IPS-18c (cell line): Measurements from ENCODE around the gene GRID1.

ENCODE experiments used
- H3K4me3 ChIP-seq: 2 replicates; pipeline ENCODE4 v1.7.0; 2013; ENCODE audit warnings: low read depth, mild to moderate bottlenecking, low read length, moderate library complexity; ENCODE audit not compliant: insufficient read depth
- H3K9me3 ChIP-seq: one replicate; pipeline ENCODE4 v1.6.1; 2013; ENCODE audit warnings: mild to moderate bottlenecking, low read length, moderate library complexity; ENCODE audit not compliant: control insufficient read depth, insufficient read depth

Gene GRID1

DNA sequence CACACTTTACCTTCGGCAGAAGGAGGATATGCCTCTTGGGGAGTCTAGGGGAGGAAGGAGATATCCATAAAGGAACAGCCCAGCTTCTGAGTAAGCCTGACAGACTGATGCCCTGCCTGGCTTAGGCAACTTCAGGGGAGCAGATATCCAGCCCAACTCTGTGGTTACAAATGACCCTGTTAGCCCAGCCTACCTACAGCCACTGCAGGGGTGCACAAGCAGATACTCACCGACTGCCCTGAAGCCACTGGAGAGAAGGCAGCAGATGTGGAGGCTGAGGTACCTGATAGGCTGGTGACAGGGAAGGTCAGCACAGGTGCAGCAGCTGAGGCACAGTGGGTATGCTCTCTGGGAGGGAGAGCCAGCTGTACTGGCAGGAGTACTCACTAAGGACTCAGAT, 770.2 kb downstream of the GRID1 start:
- H3K4me3 ChIP-seq: no peak overlapping the region
- H3K9me3 ChIP-seq: no peaks in the 10 kb centered on the region

DNA sequence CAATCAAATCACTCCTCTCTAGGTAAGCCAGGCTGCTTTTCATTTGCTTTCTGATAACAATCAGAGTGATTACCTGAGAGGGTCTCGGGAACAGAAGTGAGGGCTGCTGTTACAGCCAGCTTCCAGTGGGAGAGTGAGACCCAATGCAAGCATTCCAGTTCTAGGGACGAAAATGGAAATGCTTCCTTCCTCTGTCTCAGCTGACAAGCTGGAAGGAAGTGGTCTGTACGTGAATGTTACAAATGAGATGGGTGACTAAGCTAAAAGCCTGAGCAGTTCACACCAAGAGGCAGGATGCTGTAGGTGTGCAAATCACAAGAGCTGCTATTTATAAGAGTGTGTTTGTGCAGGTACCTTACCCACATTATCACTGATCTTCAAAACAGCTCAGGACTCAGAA, 772.4 kb downstream of the GRID1 start:
- no peak overlapping the region for H3K4me3 ChIP-seq
- no peaks in the 10 kb centered on the region for H3K9me3 ChIP-seq

DNA sequence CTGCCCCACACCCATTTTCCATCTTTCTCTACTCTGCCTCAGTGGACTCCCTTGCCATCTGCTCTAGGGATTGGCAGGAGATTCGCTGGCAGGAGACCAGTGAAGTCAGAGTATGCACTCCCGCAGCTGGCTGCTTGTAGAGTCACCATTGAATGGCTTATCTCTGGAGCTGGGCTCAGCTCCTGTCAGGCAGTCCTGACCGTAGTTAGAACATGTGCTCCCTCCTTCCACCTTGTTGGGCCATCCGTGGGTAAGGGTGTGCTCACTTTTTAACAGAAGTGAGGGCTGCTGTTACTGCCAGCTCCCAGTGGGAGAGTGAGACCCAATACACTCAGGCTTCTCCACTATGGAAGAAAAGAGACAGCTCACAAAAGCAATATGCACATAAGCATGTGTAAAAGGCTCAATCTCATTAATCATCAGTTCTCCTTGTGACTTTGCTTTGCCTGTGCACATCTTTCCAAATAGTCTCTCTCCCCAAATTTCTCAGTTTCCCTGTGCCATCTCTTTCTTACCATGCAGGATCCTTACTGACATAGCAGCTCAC, 773.3 kb downstream of the GRID1 start:
- Histone ChIP-seq H3K9me3 (no peaks in the 10 kb centered on the region), H3K4me3 (no peak overlapping the region)

DNA sequence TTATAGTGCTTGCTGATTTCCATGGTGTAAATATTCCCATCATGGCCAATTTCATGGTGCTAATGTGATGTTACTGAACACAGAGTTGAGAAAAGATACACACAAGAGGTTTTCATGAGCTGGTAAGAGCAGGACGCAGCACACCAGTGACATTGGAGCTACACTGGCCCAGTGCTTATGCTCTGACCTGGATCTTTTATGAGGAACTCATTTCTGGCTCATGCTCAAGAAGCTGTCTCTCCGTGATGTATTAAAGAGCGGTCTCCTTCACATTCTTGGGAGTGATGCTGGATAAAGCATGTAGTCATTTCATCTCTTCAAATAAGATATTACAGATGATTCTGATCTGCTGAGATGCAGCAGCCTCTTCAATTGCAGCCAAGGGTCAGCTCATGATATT, 785.2 kb downstream of the GRID1 start:
- H3K4me3 ChIP-seq: no peak overlapping the region
- H3K9me3 ChIP-seq: no peaks in the 10 kb centered on the region

DNA sequence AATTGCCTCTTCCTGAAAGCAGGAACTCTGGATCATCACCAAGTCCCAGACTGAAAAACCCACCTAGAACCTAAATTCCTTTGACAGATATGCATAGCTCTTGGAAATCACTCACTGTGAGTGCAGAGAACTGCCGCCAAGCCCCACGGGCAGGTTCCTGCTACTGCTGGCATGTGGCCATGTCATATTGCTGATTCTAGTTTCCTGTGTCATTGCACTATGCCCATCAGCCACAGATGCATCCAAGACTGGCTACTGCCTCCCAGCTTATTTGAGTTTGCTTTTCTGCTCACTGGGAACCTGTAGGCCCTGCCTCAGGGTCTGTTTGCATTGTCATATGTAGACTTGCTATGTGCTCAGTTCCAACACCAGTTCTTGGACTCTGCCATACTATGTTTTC, 786.0 kb downstream of the GRID1 start:
- Histone ChIP-seq H3K4me3 (no peak overlapping the region), H3K9me3 (no peaks in the 10 kb centered on the region)

DNA sequence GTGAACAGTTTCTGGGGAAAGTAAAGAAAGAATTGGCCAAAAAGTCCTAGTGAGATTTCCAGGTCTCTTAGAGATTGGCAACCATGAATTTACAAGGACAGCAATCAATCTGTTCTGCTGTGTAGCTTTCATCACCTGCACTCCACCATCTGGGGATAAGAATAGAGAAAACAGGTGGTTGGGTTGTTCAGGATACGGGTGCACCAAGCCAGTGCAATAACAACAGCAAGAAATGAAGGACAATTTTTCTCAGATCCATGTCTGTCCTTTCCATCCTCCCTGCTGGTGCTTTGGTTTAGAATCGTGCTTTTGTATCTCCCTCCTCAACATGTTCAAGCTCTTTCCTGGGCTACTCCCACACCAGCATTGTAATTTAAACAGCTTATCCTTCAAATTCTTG, 787.7 kb downstream of the GRID1 start:
- H3K9me3 ChIP-seq: no peaks in the 10 kb centered on the region
- no peak overlapping the region for H3K4me3 ChIP-seq

DNA sequence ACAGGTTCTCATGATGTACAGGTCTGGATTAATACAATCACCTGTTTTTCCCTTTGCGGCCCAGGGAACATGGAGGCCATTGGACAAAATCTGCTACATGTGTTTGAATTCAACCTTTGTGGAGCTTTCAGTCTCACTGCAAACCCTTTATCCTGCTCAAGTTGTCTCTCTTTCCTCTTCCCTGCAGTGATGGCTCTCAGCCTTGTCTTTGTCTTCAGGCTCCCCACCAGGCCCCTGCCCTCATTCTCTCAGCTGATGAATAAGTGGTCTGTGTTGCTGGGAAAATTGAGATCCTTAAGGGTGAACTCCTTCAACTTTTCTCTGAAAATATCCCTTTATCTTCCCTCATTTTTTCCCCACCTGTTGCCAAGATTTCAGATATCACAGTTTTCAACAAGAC, 791.2 kb downstream of the GRID1 start:
- Histone ChIP-seq H3K4me3 (no peak overlapping the region), H3K9me3 (no peaks in the 10 kb centered on the region)

DNA sequence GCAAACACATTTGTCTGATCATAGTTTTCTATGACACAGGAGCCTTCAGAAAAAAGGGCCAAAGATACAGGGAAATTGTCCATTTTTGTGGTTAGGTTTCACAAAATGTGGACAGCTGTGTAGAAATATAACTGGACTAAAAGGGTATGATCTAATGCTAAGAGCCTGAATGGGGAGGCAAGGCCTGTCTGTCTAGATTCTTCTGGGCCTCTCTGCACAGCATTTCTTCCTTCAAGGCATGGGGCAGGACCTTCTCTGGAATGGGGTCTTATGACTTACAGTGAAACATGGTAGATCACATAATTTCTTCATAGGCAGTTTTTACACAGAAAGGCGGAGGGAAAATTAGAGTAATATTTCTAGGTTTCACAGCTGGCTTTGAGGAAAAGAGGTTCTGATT, 795.7 kb downstream of the GRID1 start:
- Histone ChIP-seq H3K9me3 (no peaks in the 10 kb centered on the region), H3K4me3 (no peak overlapping the region)

DNA sequence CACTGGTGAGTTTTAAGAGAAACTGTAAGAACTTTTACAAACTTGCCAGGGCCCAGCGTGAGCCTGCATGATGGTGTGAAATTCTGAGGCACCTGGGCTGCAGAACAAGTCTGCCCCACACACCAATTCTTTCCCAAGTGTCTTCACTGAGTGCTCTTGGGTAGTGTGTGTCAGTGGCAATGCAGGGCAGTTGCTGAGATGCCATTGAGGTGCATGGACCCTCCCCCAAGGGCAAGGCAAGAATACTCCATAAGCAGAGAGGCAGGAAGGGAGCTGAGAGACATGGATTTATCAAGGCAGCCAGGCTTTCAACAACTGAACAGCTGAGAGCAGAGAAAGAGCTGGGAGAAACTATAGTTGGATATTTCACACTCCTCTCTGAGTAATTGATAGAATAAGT, 801.2 kb downstream of the GRID1 start:
- H3K4me3 ChIP-seq: no peak overlapping the region
- H3K9me3 ChIP-seq: no peaks in the 10 kb centered on the region

DNA sequence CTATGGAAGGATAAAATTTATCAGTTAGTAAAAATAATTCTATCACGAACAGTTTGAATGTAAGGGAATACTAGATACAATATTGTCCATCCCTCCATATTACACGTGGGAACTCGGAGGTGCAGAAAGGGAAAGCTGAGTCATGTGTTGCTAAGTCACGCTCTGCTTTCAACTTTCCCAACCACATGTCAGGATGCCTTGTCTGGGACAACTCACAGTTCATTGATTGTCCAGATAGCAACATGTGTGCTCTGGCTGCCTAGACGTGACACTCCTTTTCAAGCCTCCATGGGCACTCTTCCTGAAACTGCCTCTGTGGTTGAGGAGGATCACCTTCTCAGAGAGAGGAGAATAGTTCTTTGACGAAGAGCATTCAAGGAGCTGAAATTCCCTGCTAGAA, 808.1 kb downstream of the GRID1 start:
- H3K9me3 ChIP-seq: no peaks in the 10 kb centered on the region
- H3K4me3 ChIP-seq: no peak overlapping the region

DNA sequence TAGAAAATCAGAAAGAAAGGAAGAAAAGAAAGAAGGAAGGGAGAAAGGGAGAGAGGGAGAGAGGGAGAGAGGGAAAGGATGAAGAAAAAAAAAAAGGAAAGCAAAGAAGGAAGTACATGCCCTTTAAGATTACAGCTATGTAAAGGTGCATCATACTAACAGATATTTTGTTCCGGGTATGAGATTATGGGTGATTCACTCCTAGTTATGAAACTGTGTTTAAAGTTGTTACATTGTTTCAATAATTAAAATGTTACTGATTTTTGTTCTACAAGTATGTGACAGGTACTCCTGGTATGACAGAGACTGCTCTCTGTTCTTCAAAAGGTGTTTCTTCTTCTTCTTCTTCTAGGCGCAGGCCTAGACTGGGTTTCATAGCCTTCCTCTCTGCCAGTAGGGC, 808.9 kb downstream of the GRID1 start:
- no peak overlapping the region for H3K4me3 ChIP-seq

DNA sequence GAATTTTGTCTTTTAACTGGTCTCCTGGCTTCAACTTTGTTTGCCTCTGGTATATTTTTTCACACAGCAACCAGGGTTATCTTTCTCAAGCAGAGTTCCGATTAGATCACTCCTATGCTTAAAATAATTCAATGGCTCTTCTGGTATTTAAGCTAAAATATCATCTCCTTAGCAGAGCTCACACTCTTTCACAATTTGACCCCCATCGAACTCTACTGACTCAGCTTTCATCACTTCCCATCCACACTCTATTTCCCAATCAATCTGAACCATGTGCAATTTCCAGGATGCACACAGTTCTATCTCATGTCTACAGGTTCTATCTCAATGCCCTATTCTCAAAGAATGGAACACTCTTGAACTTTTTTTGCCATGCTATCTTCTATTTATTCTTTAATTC, 809.5 kb downstream of the GRID1 start:
- no peaks in the 10 kb centered on the region for H3K9me3 ChIP-seq
- H3K4me3 ChIP-seq: no peak overlapping the region

More for the DNA sequence above, 808.9 kb downstream of the GRID1 start:
- no peaks in the 10 kb centered on the region for H3K9me3 ChIP-seq
